Mucosa of rectum (tissue), 2 donors: ENCODE results near the gene PFKFB3.

Source experiments
- H3K27ac ChIP-seq, 2 donors: one replicate each; pipeline ENCODE4 v1.7.0; 2013; ENCODE audit warnings: inconsistent platforms in 2 of 2, low read depth in 2 of 2, low read length in 2 of 2
- H3K27me3 ChIP-seq, 2 donors: one replicate each; pipeline ENCODE4 v1.7.0; 2013; ENCODE audit warnings: low read length in 2 of 2; ENCODE audit not compliant: control insufficient read depth in 2 of 2, insufficient read depth in 2 of 2
- H3K36me3 ChIP-seq, 2 donors: one replicate each; pipeline ENCODE4 v1.7.0; 2013; ENCODE audit warnings: low read length in 2 of 2; ENCODE audit not compliant: control insufficient read depth in 2 of 2, insufficient read depth in 2 of 2
- H3K4me1 ChIP-seq, 2 donors: one replicate each; pipeline ENCODE4 v1.7.0; 2013; ENCODE audit warnings: low read length in 2 of 2, mild to moderate bottlenecking in 1 of 2; ENCODE audit not compliant: control insufficient read depth in 2 of 2, insufficient read depth in 2 of 2
- H3K4me3 ChIP-seq, 2 donors: one replicate each; pipeline ENCODE4 v1.7.0; 2013; ENCODE audit warnings: low read length in 2 of 2
- H3K9ac ChIP-seq, 2 donors: one replicate each; pipeline ENCODE4 v1.7.0; 2013; ENCODE audit warnings: low read length in 2 of 2, low read depth in 1 of 2, mild to moderate bottlenecking in 1 of 2
- H3K9me3 ChIP-seq, 2 donors: one replicate each; pipeline ENCODE4 v1.7.0; 2013; ENCODE audit warnings: low read length in 2 of 2; ENCODE audit not compliant: control insufficient read depth in 2 of 2
- donor health status: healthy.
- donor health status: Normal muscosa, but diverticular disease.

PFKFB3 gene

DNA sequence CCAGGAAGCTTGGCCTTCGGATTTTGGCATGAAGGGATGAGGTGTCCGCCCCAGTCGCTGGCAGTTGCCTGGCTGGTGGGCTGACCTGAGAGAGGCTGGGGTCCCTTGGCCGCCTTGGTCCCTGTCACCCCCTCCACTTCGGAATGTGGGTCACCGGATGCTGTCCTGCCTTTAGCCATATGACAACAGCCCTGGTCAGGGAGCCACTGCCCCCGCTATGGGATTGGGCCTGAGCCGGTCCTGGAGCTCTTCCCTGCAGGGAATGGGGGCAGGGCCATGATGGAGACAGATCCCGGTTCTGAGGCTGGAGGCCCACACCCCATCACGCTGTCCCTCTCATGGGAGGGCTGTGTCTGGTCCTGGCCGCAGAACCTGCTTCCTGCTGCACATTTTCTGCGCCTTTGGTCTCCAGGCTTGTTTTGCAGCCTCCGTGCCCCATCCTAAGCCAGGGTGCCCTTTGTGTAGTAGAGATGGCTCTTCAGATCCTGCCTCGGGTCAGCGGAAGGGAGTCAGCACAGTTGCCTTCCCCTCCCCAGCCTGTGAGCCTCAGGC, 22.6 kb downstream of the PFKFB3 start:
- Histone ChIP-seq H3K36me3 (peaks cover 51 to 72% of the 10 kb centered on the region in 2 donors), H3K27ac (no peak overlapping the region), H3K4me3 (no peak overlapping the region), H3K27me3 (no peaks in the 10 kb centered on the region), H3K9ac (no peak overlapping the region), H3K9me3 (no peaks in the 10 kb centered on the region), H3K4me1 (no peaks in the 10 kb centered on the region)

- H3K9ac ChIP-seq = no peak overlapping the region
- peaks cover 42 to 66% of the 10 kb centered on the region in 2 donors for H3K36me3 ChIP-seq
- no peak overlapping the region for H3K27ac ChIP-seq
- H3K9me3 ChIP-seq = no peaks in the 10 kb centered on the region
- H3K27me3 ChIP-seq = no peaks in the 10 kb centered on the region
- no peaks in the 10 kb centered on the region for H3K4me1 ChIP-seq
- H3K4me3 ChIP-seq = no peak overlapping the region
Measured at GRCh38 chr10:6226216-6226615, 23.5 kb downstream of the PFKFB3 start.

GRCh38 chr10:6227346-6227745, 24.6 kb downstream of the PFKFB3 start:
- Histone ChIP-seq H3K4me3 (no peak overlapping the region), H3K36me3 (peaks cover 34 to 61% of the 10 kb centered on the region in 2 donors), H3K9ac (no peak overlapping the region), H3K27me3 (no peaks in the 10 kb centered on the region), H3K27ac (no peak overlapping the region), H3K9me3 (no peaks in the 10 kb centered on the region), H3K4me1 (no peaks in the 10 kb centered on the region)

GRCh38 chr10:6228010-6228511, 25.3 kb downstream of the PFKFB3 start:
- H3K27me3 ChIP-seq = no peaks in the 10 kb centered on the region
- no peak overlapping the region for H3K27ac ChIP-seq
- no peaks in the 10 kb centered on the region for H3K4me1 ChIP-seq
- no peaks in the 10 kb centered on the region for H3K9me3 ChIP-seq
- H3K4me3 ChIP-seq = no peak overlapping the region
- no peak overlapping the region for H3K9ac ChIP-seq
- H3K36me3 ChIP-seq = peaks cover 29 to 56% of the 10 kb centered on the region in 2 donors

DNA sequence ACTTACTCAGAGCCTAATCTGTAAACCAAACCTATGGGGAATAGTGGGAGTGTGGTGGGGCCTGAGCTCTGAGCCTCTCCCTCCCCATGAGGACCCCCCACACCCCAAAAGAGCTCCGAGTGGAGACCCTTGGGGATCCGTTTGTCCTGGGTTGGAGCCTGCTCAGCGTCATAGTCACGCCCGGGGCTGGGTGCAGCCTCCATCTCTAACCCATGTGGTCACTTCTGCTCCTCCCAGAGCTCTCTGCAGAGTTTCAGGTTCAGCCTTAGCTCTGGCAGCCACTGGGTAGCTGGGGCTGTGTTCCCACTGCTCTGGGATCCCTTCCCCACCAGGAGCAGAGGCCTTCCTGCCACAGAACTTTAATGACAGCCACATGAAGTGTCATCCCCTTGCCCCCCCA, 25.9 kb downstream of the PFKFB3 start:
- Histone ChIP-seq H3K4me3 (no peak overlapping the region), H3K9me3 (no peaks in the 10 kb centered on the region), H3K4me1 (no peaks in the 10 kb centered on the region), H3K36me3 (peaks cover 34 to 57% of the 10 kb centered on the region in 2 donors), H3K27me3 (no peaks in the 10 kb centered on the region), H3K27ac (no peak overlapping the region), H3K9ac (no peak overlapping the region)

GRCh38 chr10:6229290-6229689, 26.6 kb downstream of the PFKFB3 start:
- H3K36me3 ChIP-seq = peaks cover 28 to 54% of the 10 kb centered on the region in 2 donors

GRCh38 chr10:6229746-6230145, 27.0 kb downstream of the PFKFB3 start:
- Histone ChIP-seq H3K36me3 (peaks cover 26 to 56% of the 10 kb centered on the region in 2 donors), H3K4me1 (no peaks in the 10 kb centered on the region), H3K9ac (no peak overlapping the region), H3K27me3 (no peaks in the 10 kb centered on the region), H3K9me3 (no peaks in the 10 kb centered on the region), H3K27ac (no peak overlapping the region), H3K4me3 (no peak overlapping the region)

More at GRCh38 chr10:6229290-6229689, 26.6 kb downstream of the PFKFB3 start:
- Histone ChIP-seq H3K27ac (no peak overlapping the region), H3K9me3 (no peaks in the 10 kb centered on the region), H3K4me1 (no peaks in the 10 kb centered on the region), H3K27me3 (no peaks in the 10 kb centered on the region), H3K4me3 (no peak overlapping the region), H3K9ac (no peak overlapping the region)

DNA sequence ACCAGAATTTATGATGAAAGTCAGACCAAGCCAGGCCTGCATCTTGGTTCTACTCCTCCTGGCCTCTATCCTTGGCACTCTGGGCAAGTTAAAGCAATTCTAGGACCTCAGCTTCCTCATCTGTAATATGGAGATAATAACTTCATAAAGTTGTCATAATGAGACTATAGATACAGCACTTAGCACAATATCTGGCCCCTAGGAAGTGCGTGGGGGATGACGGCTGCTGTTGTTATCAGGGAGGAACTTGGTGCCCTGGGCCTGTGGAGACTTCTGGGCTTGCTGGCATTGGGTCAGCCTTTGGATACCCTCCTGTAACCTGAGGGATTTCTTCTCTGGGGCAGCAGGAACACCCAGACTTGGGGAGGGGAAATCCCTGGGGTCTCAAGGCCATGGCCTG, 27.6 kb downstream of the PFKFB3 start:
- Histone ChIP-seq H3K4me3 (no peak overlapping the region), H3K9ac (no peak overlapping the region), H3K27me3 (no peaks in the 10 kb centered on the region), H3K27ac (no peak overlapping the region), H3K36me3 (peaks cover 21 to 54% of the 10 kb centered on the region in 2 donors), H3K4me1 (no peaks in the 10 kb centered on the region), H3K9me3 (no peaks in the 10 kb centered on the region)

DNA sequence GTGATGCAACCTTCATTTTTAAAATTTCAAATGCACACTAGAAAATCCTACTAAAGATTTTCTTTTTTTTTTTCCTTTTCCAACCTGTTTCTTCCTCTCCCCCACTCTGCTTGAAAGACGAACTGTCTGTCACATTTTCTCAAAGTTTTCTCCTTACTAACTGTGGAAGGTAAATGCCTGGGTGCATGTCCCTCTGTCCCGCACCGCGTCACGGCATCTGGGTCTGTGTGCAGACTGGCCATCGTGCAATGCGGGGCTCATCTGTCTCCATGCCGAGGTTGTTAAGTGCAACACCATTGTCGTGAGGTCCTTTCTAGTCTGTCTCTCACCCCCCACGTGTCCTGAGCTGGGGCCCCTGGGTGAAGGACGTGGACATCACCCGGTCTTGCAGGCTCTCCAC, 28.4 kb downstream of the PFKFB3 start:
- H3K27ac ChIP-seq = no peak overlapping the region
- peaks cover 16 to 46% of the 10 kb centered on the region in 2 donors for H3K36me3 ChIP-seq
- H3K27me3 ChIP-seq = no peaks in the 10 kb centered on the region
- no peaks in the 10 kb centered on the region for H3K9me3 ChIP-seq
- no peak overlapping the region for H3K4me3 ChIP-seq
- no peak overlapping the region for H3K9ac ChIP-seq
- H3K4me1 ChIP-seq = no peaks in the 10 kb centered on the region

- H3K27me3 ChIP-seq = no peaks in the 10 kb centered on the region
- H3K4me3 ChIP-seq = no peak overlapping the region
- no peak overlapping the region for H3K27ac ChIP-seq
- peaks cover 13 to 41% of the 10 kb centered on the region in 2 donors for H3K36me3 ChIP-seq
- no peaks in the 10 kb centered on the region for H3K4me1 ChIP-seq
- no peak overlapping the region for H3K9ac ChIP-seq
- H3K9me3 ChIP-seq = no peaks in the 10 kb centered on the region
Measured at GRCh38 chr10:6231730-6232129, 29.0 kb downstream of the PFKFB3 start.
